CD4-positive, alpha-beta T cell treated with Interleukin-1 beta for 1 hour (primary cell): ENCODE measurements around the gene CDC5L.

Experiments
- DNase-seq, 2 donors: peaks; one replicate each; pipeline ENCODE4 v3.0.0-alpha.2; 2020 to 2022

Gene CDC5L

GRCh38 chr6:44456070-44456965 lies 68.8 kb downstream of the CDC5L start:
- DNase-seq = peak; percentile 40 to 46

GRCh38 chr6:44456966-44457292 lies 69.4 kb downstream of the CDC5L start:
- DNase-seq = no peak

- DNase-seq = no peak
These were observed 70.1 kb downstream of the CDC5L start for GRCh38 chr6:44457596-44457995.

- no peak for DNase-seq
These were observed 71.0 kb downstream of the CDC5L start for GRCh38 chr6:44458551-44458950.

GRCh38 chr6:44462335-44462734 lies 74.8 kb downstream of the CDC5L start:
- DNase-seq = no peak

- no peak for DNase-seq
These were observed 75.6 kb downstream of the CDC5L start for GRCh38 chr6:44462797-44463727.

GRCh38 chr6:44463728-44464450 lies 76.4 kb downstream of the CDC5L start:
- DNase-seq = no peak

GRCh38 chr6:44464527-44465310 lies 77.2 kb downstream of the CDC5L start:
- DNase-seq = no peak

- DNase-seq = no peak
These were observed 79.4 kb downstream of the CDC5L start for GRCh38 chr6:44466955-44467354.

GRCh38 chr6:44468835-44469234 lies 81.3 kb downstream of the CDC5L start:
- DNase-seq = no peak

- DNase-seq = no peak
These were observed 82.6 kb downstream of the CDC5L start for GRCh38 chr6:44470115-44470464.

- no peak for DNase-seq
These were observed 83.2 kb downstream of the CDC5L start for GRCh38 chr6:44470746-44471145.

GRCh38 chr6:44471271-44471981 lies 83.9 kb downstream of the CDC5L start:
- DNase-seq = no peak

- no peak for DNase-seq
These were observed 84.9 kb downstream of the CDC5L start for GRCh38 chr6:44472250-44472945.

- DNase-seq = no peak
These were observed 86.1 kb downstream of the CDC5L start for GRCh38 chr6:44473393-44474189.

- DNase-seq = no peak
These were observed 86.7 kb downstream of the CDC5L start for GRCh38 chr6:44474190-44474631.

- DNase-seq = no peak
These were observed 87.1 kb downstream of the CDC5L start for GRCh38 chr6:44474643-44475042.

GRCh38 chr6:44475417-44475778 lies 87.9 kb downstream of the CDC5L start:
- no peak for DNase-seq

- DNase-seq = peak; percentile 56 to 64
These were observed 88.4 kb downstream of the CDC5L start for GRCh38 chr6:44475779-44476434.

- DNase-seq = no peak
These were observed 89.3 kb downstream of the CDC5L start for GRCh38 chr6:44476849-44477248.
